Activated CD4-positive, alpha-beta memory T cell treated with anti-CD3 and anti-CD28 coated beads, Interleukin-2, amount 10 ng/mL, durations not matched to agents 7 days and 5 days (primary cell): ENCODE data around the gene USP15. TPM values are rescaled to one million over a fixed set of nuclear protein-coding genes. Genes with fewer than 3 reads are reported as not detected.
A peak's percentile ranks its signal among the peaks of the same experiment; 100 is the strongest.
"Not testable (repeated sequence)": the region's sequence is repeated elsewhere in the genome, so short reads cannot be mapped to it uniquely, and the experiment has no call there.

ENCODE experiments used
- CTCF ChIA-PET: fragments of 350-600 bp; sonication (Branson Sonifier 250); formaldehyde crosslinking; loops from one replicate; lab custom pipeline; 2021; ENCODE audit warnings: antibody characterized with exemption, inconsistent platforms; lab: Charles Lee
- POLR2A ChIA-PET: fragments of 350-600 bp; sonication (Branson Sonifier 250); formaldehyde crosslinking; loops from one replicate; lab custom pipeline; 2021; ENCODE audit warnings: antibody characterized with exemption; lab: Charles Lee
- DNase-seq: peaks from one replicate; pipeline ENCODE4 v3.0.0-alpha.2; 2020
- H3K27ac Mint-ChIP-seq: one replicate; pipeline ENCODE4 v1.8.0; 2021; ENCODE audit warnings: mild to moderate bottlenecking, mixed read lengths
- H3K27me3 Mint-ChIP-seq: one replicate; pipeline ENCODE4 v1.8.0; 2021; ENCODE audit warnings: mixed read lengths
- H3K36me3 Mint-ChIP-seq: one replicate; pipeline ENCODE4 v1.8.0; 2021; ENCODE audit warnings: low read depth, mixed read lengths
- H3K4me1 Mint-ChIP-seq: one replicate; pipeline ENCODE4 v1.8.0; 2021; ENCODE audit warnings: mixed read lengths
- H3K4me3 Mint-ChIP-seq: one replicate; pipeline ENCODE4 v1.8.0; 2021; ENCODE audit warnings: mild to moderate bottlenecking, mixed read lengths
- H3K9me3 Mint-ChIP-seq: one replicate; pipeline ENCODE4 v1.8.0; 2021; ENCODE audit warnings: mixed read lengths
- total RNA-seq, 2 experiments: library from RNA; stranded (reverse); gene quantifications; one replicate each; pipeline ENCODE4 v1.2.3, GENCODE V29; 2021

Gene USP15
- total RNA-seq, 2 experiments from 2014 or later, result 134 to 161 TPM

DNA sequence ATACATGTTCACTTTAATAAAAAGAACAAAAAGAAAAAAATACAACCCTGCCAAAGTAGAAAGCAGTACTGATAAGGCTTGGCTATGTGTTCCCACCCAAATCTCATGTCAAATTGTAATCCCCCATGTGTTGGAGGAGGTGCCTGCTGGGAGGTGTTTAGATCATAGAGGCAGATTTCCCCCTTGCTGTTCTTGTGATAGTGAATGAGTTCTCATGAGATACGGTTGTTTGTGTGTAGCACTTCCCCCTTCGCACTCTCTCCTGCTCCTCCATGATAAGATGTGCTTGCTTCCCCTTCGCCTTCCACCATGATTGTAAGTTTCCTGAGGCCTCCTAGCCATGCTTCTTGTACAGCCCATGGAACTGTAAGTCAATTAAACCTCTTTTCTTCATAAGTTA lies 59.9 kb downstream of the USP15 start:
- POLR2A ChIA-PET, result no interaction called here
- H3K27me3 Mint-ChIP-seq, result no peaks in the 10 kb centered on the region
- peak overlapping the region; percentile 18 for H3K27ac Mint-ChIP-seq
- no peak overlapping the region for H3K4me3 Mint-ChIP-seq
- peaks cover 57% of the 10 kb centered on the region for H3K36me3 Mint-ChIP-seq
- no peak for DNase-seq
- H3K4me1 Mint-ChIP-seq, result peaks cover 19% of the 10 kb centered on the region
- peaks cover 7% of the 10 kb centered on the region for H3K9me3 Mint-ChIP-seq
- CTCF ChIA-PET, result no interaction called here

DNA sequence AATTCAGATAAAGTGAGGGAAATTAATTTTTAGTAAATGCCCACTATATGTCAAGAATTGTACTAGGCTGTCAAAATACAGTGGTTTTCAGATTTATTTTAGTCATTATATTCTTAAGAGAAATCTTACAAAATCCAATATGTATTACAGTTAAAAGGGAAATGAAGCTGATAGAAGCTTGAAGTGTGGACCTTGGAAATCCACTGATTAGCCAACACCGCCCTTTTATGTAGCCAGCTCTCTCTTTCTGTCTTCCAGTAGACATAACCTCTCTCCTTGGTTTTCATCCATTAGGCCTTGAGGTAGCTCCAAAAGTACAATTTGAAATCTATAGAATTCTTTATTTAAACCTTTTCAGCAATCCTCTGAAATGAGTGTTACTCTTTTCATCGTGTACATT lies 63.2 kb downstream of the USP15 start:
- Mint-ChIP-seq H3K9me3 (peaks cover 4% of the 10 kb centered on the region), H3K27me3 (no peaks in the 10 kb centered on the region), H3K36me3 (peaks cover 51% of the 10 kb centered on the region), H3K27ac (no peak overlapping the region), H3K4me3 (no peak overlapping the region), H3K4me1 (peaks cover 14% of the 10 kb centered on the region)
- POLR2A ChIA-PET, result no interaction called here
- CTCF ChIA-PET, result no interaction called here
- no peak for DNase-seq

DNA sequence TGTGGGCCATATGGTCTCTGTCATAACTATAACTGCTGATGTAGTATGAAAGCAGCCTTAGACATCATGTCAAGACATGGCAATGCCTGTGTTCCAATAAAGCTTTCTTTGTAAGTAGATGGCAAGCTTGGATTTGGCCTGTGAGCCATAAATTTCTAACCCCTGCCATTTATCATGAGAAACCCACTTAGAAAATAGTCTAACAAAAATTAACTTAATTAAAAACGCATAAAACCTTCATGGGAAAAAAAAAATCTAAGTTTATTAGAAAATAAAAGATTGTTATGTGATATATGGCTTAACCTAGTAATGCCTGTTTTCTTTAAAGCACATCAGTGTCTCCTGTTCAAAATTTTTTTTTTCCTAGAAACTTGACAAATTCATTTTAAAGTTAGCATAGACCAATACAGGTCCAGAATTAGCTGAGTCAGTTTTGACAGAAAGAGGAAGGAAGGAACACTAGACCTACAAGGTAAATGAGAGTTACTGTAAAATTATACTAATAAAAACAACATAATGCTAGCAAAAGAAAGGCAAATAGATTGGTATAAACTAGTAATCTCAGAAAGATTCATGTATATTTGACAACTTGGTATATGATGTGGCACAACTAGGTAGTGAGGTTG lies 68.2 kb downstream of the USP15 start:
- Mint-ChIP-seq H3K4me1 (peaks cover 12% of the 10 kb centered on the region), H3K4me3 (no peak overlapping the region), H3K36me3 (peaks cover 42% of the 10 kb centered on the region), H3K27me3 (no peaks in the 10 kb centered on the region), H3K9me3 (no peaks in the 10 kb centered on the region), H3K27ac (no peak overlapping the region)
- no peak for DNase-seq
- ChIA-PET POLR2A (no interaction called here), CTCF (no interaction called here)

DNA sequence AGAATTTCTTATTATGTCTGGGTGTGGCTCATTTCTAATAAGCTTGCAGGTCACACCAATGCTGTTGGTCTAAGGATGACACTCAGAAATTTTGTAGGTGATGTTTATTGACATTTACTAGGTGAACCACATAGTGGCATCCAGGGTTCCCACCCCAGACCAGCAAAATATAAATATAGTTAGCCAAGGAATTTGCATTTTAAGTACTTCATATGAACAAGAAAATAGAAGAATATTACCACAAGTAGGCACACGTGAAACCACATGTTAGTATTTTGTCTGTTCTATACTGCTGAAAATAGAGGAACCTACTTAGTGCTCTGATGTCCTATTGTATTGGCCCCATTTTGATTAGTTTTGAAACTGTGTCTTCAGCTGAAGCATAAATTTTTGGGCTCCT lies 71.1 kb downstream of the USP15 start:
- no peaks in the 10 kb centered on the region for H3K27me3 Mint-ChIP-seq
- H3K27ac Mint-ChIP-seq, result no peak overlapping the region
- POLR2A ChIA-PET, result no interaction called here
- DNase-seq, result no peak
- peaks cover 14% of the 10 kb centered on the region for H3K4me1 Mint-ChIP-seq
- peaks cover 56% of the 10 kb centered on the region for H3K36me3 Mint-ChIP-seq
- no peak overlapping the region for H3K4me3 Mint-ChIP-seq
- CTCF ChIA-PET, result no interaction called here
- H3K9me3 Mint-ChIP-seq, result no peaks in the 10 kb centered on the region

DNA sequence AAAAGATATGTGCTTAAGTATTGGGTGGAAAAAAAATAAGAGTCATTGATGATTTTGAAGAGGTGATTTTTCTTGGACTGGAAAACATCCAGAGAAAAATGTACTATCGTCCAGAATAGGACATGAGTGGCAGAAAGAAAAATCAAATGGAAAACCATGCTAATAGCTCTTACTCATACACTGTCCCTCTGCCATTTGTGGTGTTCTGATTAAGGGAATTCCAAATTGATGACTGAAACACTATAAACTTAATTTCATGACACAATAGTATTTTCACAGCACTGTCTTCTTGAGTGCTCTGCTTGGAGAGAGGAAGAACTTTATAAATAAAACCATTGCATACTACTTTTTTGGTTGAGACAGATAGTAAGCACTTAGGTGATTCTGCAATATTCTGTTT lies 72.4 kb downstream of the USP15 start:
- H3K27me3 Mint-ChIP-seq, result no peaks in the 10 kb centered on the region
- peaks cover 4% of the 10 kb centered on the region for H3K9me3 Mint-ChIP-seq
- H3K27ac Mint-ChIP-seq, result no peak overlapping the region
- no peak for DNase-seq
- peaks cover 65% of the 10 kb centered on the region for H3K36me3 Mint-ChIP-seq
- ChIA-PET POLR2A (no interaction called here), CTCF (no interaction called here)
- peaks cover 14% of the 10 kb centered on the region for H3K4me1 Mint-ChIP-seq
- no peak overlapping the region for H3K4me3 Mint-ChIP-seq

DNA sequence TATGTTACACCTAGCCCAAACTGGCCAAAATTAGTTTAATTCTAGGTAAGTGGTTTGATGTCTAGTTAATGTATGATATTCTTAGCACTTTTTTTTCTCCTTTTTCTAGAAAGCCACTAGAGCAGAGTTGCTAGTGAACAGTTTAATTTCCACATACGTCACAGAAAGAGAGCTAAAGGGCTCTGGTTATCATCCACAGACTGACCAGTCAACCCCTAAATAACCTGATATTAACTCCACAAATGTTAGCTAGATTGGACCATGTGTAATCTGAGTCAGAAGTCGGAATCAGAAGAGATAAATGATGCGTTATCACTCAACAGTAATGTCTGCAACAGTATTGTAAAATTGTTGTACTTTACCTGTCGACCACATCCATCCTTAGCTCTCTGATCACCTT lies 74.9 kb downstream of the USP15 start:
- POLR2A ChIA-PET, result interaction anchor here (1.4 kb wide), 2 partner anchors 9 to 15 kb away, joined by 3 to 4 read pairs; no protein-coding TSS in a partner anchor
- CTCF ChIA-PET, result interaction anchor here (1.7 kb wide), 1 partner anchor 478 kb away, joined by 4 read pairs; no protein-coding TSS in a partner anchor
- no peak for DNase-seq
- no peak overlapping the region for H3K27ac Mint-ChIP-seq
- peaks cover 13% of the 10 kb centered on the region for H3K9me3 Mint-ChIP-seq
- H3K4me1 Mint-ChIP-seq, result peaks cover 5% of the 10 kb centered on the region
- no peaks in the 10 kb centered on the region for H3K27me3 Mint-ChIP-seq
- peaks cover 75% of the 10 kb centered on the region for H3K36me3 Mint-ChIP-seq
- no peak overlapping the region for H3K4me3 Mint-ChIP-seq

DNA sequence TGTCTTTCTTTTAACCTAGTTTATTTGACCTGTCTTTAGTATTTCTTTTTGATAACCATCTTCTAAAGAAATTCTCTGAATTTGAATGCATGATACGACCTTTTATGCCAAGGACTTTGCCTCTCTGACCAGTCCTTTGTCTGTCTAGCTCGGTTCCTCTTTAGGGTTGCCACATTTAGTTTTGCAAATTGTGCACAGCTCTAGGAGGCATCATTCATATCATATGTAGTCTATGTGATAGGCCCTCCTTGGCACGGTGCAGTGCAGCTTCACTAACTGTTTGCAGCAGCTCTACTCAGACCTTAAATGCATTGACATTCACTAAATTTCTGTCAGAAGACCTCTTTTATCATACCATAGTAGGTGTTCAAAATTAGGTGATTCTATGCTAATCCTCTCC lies 75.6 kb downstream of the USP15 start:
- no peak overlapping the region for H3K27ac Mint-ChIP-seq

DNA sequence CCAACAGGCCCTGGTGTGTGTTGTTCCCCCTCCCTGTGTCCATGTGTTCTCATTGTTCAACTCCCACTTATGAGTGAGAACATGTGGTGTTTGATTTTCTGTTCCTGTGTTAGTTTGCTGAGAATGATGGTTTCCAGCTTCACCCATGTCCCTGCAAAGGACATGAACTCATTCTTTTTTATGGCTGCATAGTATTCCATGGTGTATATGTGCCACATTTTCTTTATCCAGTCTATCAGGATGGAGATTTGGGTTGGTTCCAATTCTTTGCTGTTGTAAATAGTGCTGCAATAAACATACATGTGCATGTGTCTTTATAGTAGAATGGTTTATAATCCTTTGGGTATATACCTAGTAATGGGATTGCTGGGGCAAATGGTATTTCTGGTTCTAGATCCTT lies 77.4 kb downstream of the USP15 start:
- Mint-ChIP-seq H3K36me3 (peaks cover 87% of the 10 kb centered on the region), H3K9me3 (peaks cover 15% of the 10 kb centered on the region)
- H3K27me3 Mint-ChIP-seq, DNase-seq, POLR2A ChIA-PET, H3K4me1 Mint-ChIP-seq, H3K4me3 Mint-ChIP-seq, H3K27ac Mint-ChIP-seq: not testable (repeated sequence)
- CTCF ChIA-PET, result interaction anchor here (0.6 kb wide), 1 partner anchor 48 kb away, joined by 5 read pairs; no protein-coding TSS in a partner anchor

More for the DNA sequence above, 75.6 kb downstream of the USP15 start:
- DNase-seq, result no peak
- Mint-ChIP-seq H3K36me3 (peaks cover 79% of the 10 kb centered on the region), H3K9me3 (peaks cover 13% of the 10 kb centered on the region), H3K4me3 (no peak overlapping the region), H3K4me1 (peaks cover 10% of the 10 kb centered on the region), H3K27me3 (no peaks in the 10 kb centered on the region)
- ChIA-PET CTCF (interaction anchor here (0.8 to 1.7 kb wide), 2 partner anchors 76 to 477 kb away, joined by 3 to 4 read pairs; no protein-coding TSS in a partner anchor), POLR2A (interaction anchor here (1.4 kb wide), 2 partner anchors 10 to 15 kb away, joined by 3 to 4 read pairs; no protein-coding TSS in a partner anchor)

DNA sequence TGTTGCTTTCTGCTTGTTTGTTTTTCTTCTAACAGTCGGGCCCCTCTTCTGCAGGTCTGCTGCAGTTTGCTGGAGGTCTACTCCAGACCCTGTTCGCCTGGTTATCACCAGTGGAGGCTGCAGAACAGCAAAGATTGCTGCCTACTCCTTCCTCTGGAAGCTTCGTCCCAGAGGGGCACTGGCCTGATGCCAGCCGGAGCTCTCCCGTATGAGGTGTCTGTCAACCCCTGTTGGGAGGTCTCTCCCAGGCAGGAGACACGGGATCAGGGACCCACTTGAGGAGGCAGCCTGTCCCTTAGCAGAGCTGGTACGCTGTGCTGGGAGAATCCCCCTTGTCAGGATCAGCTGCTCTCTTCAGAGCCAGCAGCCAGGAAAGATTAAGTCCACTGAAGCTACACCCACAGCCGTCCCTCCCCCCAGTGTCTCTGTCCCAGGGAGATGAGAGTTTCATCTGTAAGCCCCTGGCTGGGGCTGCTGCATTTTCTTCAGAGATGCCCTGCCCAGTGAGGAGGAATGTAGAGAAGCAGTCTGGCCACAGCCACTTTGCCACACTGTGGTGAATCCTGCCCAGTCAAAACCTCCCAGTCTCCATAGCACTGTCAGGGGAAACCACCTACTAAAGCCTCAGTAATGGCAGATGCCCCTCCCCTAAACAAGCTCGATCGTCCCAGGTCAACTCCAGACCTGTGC lies 82.6 kb downstream of the USP15 start:
- H3K27ac Mint-ChIP-seq, H3K4me3 Mint-ChIP-seq, POLR2A ChIA-PET, DNase-seq, H3K27me3 Mint-ChIP-seq, CTCF ChIA-PET: not testable (repeated sequence)
- peaks cover 21% of the 10 kb centered on the region for H3K4me1 Mint-ChIP-seq
- H3K9me3 Mint-ChIP-seq, result peaks cover 13% of the 10 kb centered on the region
- peaks cover 86% of the 10 kb centered on the region for H3K36me3 Mint-ChIP-seq

DNA sequence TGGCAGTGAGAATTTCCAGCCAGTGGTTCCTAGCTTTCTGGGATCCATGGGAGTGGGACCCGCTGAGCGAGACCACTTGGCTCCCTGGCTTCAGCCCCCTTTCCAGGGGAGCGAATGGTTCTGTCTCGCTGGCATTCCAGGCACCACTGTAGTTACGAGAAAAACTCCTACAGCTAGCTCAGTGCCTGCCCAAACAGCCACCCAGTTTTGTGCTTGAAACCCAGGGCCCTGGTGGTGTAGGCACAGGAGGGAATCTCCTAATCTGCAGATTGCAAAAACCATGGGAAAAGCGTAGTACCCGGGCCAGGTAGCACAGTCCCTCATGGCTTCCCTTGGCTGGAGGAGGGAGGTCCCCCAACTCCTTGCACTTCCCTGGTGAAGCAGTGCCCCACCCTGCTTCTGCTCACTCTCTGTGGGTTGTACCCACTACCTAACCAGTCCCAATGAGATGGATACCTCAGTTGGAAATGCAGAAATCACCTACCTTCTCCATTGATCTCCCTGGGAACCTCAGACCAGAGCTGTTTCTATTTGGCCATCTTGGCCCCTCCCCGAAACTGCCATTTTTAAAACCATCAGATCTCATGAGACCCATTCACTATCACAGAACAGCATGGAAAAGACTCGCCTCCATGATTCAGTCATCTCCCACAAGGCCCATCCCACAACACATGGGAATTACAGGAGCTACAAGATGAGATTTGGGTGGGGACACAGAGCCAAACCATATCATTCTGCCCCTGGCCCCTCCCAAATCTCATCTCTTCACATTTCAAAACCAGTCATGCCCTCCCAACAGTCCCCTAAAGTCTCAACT lies 83.3 kb downstream of the USP15 start:
- H3K4me3 Mint-ChIP-seq, DNase-seq, H3K9me3 Mint-ChIP-seq, H3K27me3 Mint-ChIP-seq, POLR2A ChIA-PET: not testable (repeated sequence)
- Mint-ChIP-seq H3K27ac (peak overlapping the region; percentile 23), H3K4me1 (peaks cover 24% of the 10 kb centered on the region), H3K36me3 (peaks cover 79% of the 10 kb centered on the region)
- CTCF ChIA-PET, result interaction anchor here (0.6 kb wide), 1 partner anchor 279 kb away, joined by 3 read pairs; no protein-coding TSS in a partner anchor

DNA sequence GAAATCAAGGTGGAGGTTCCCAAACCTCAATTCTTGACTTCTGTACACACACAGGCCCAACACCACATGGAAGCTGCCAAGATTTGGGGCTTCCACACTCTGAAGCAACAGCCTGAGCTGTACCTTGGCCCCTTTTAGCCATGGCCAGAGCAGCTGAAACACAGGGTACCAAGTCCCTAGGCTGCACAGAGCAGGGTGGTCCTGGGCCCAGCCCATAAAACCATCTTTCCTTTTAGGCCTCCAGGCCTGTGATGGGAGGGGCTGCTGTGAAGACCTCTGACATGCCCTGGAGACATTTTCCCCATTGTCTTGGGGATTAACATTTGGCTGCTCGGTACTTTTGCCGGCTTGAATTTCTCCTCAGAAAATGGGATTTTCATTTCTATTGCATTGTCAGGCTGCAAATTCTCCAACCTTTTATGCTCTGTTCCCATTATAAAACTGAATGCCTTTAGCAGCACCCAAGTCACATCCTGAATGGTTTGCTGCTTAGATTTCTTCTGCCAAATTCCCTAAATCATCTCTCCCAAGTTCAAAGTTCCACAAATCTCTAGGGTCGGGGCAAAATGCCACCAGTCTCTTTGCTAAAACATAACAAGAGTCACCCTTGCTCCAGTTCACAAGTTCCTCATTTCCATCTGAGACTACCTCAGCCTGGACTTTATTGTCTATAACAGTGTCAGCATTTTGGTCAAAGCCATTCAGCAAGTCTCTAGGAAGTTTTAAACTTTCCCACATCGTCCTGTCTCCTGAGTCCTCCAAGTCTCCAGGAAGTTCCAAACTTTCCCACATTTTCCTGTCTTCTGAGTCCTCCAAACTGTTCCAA lies 84.7 kb downstream of the USP15 start:
- H3K27me3 Mint-ChIP-seq, POLR2A ChIA-PET, H3K4me3 Mint-ChIP-seq, DNase-seq, H3K9me3 Mint-ChIP-seq, H3K27ac Mint-ChIP-seq, CTCF ChIA-PET: not testable (repeated sequence)
- Mint-ChIP-seq H3K36me3 (peaks cover 70% of the 10 kb centered on the region), H3K4me1 (peaks cover 24% of the 10 kb centered on the region)

DNA sequence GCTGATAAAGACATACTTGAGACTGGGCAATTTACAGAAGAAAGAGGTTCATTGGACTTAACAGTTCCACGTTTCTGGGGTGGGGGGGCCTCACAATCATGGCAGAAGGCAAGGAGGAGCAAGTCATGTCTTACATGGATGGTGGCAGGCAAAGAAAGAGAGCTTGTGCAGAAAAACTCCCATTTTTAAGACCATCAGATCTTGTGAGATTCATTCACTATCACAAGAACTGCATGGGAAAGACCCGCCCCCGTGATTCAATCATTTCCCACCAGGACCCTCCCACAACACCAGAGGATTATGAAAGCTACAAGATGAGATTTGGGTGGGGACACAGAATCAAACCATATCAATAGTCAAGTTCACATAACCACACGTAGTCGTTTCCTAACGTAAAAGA lies 85.5 kb downstream of the USP15 start:
- H3K4me1 Mint-ChIP-seq, result peaks cover 20% of the 10 kb centered on the region
- peaks cover 65% of the 10 kb centered on the region for H3K36me3 Mint-ChIP-seq

More for the DNA sequence above, 85.5 kb downstream of the USP15 start:
- Mint-ChIP-seq H3K27ac (no peak overlapping the region), H3K27me3 (no peaks in the 10 kb centered on the region), H3K4me3 (no peak overlapping the region), H3K9me3 (peaks cover 5% of the 10 kb centered on the region)
- ChIA-PET CTCF (no interaction called here), POLR2A (no interaction called here)
- DNase-seq, result no peak
